ENCODE data around the gene LYPD3.

- no peak for TF ChIP-seq CTCF (IDR thresholded peaks at IDR 0.05)
- no peak for TF ChIP-seq POLR2A (IDR thresholded peaks at IDR 0.05)
Observed at GRCh38 chr19:43470288-43470687, 4.9 kb upstream of the LYPD3 start.
